HepG2 (cell line): ENCODE data around the gene SLC28A1. TPM values are rescaled to one million over a fixed set of nuclear protein-coding genes. Genes with fewer than 3 reads are reported as not detected.
"Not testable (repeated sequence)": the region's sequence is repeated elsewhere in the genome, so short reads cannot be mapped to it uniquely, and the experiment has no call there.

ENCODE experiments used
- ATAC-seq: fragments of 200-7000 bp; cut with Tn5 transposase; 3 replicates; pipeline ENCODE4 v1.9.1; 2020; ENCODE audit warnings: mild to moderate bottlenecking, moderate library complexity
- BruUV-seq: library from RNA; stranded (reverse); fragments of 400-500 nt; replicated peaks from 2 replicates; lab custom pipeline; 2021; lab: Mats Ljungman, UMichigan
- CTCF ChIA-PET: fragments of 300-600 bp; formaldehyde crosslinking; extraction: SDS; loops from one replicate; lab custom pipeline; 2021; ENCODE audit warnings: low total read pairs, inconsistent platforms, low intra/inter-chr PET ratio; lab: Yijun Ruan, JAX
- POLR2A ChIA-PET: fragments of 350-600 bp; sonication (Branson Sonifier 250); formaldehyde crosslinking; loops from one replicate; lab custom pipeline; 2020; ENCODE audit warnings: antibody characterized with exemption, inconsistent platforms; lab: Yijun Ruan, JAX
- DNase-seq: peaks from one replicate; pipeline ENCODE4 v3.0.0-alpha.2; 2015; ENCODE audit warnings: low spot score
- FAIRE-seq: peaks from 3 replicates; lab custom pipeline; 2011; peaks lifted over from hg19 to GRCh38; lab: Jason Lieb, UNC
- H2AFZ ChIP-seq: one replicate; pipeline ENCODE4 v1.6.1; 2011; ENCODE audit warnings: low read length, inconsistent platforms
- H3K27ac ChIP-seq: fragments of 300-600 bp; 3 replicates; pipeline ENCODE4 v1.8.0; 2011; ENCODE audit warnings: mixed run types, mild to moderate bottlenecking, mixed read lengths, low read length, inconsistent platforms; ENCODE audit not compliant: insufficient read depth; ENCODE audit errors: extremely low read length
- H3K27me3 ChIP-seq, 2 experiments: fragments of 200-600 bp in 1 of 2; 2 replicates in 1 of 2; 3 replicates in 1 of 2; pipeline versions ENCODE4 v1.6.0 to v1.8.0; 2011; ENCODE audit warnings: low read length in 2 of 2, mild to moderate bottlenecking in 2 of 2, moderate library complexity in 2 of 2, inconsistent platforms in 1 of 2; ENCODE audit not compliant: insufficient read depth in 2 of 2, control insufficient read depth in 1 of 2
- H3K36me3 ChIP-seq, 2 experiments: fragments of 200-600 bp in 1 of 2; replicated peaks in 1 of 2; 2 replicates in 1 of 2; 3 replicates in 1 of 2; pipeline versions ENCODE4 v1.5.1 to v1.8.0; 2011; ENCODE audit warnings: low read length in 2 of 2, inconsistent platforms in 1 of 2; ENCODE audit not compliant: insufficient read depth in 2 of 2, control insufficient read depth in 1 of 2
- H3K4me1 ChIP-seq: 2 replicates; pipeline ENCODE4 v1.5.1; 2012; ENCODE audit warnings: low read length, inconsistent platforms; ENCODE audit not compliant: insufficient read depth
- H3K4me2 ChIP-seq: 2 replicates; pipeline ENCODE4 v1.6.0; 2011; ENCODE audit warnings: low read depth, low read length, inconsistent platforms
- H3K4me3 ChIP-seq, 3 experiments: fragments of 200-600 bp in 1 of 3; sonication (generic), shearing (Covaris generic) in 1 of 3; replicated peaks in 1 of 3; 2 replicates each; pipeline ENCODE4 v1.5.1; 2011 to 2016; ENCODE audit warnings: low read length in 3 of 3, inconsistent platforms in 2 of 3, low read depth in 2 of 3, mild to moderate bottlenecking in 2 of 3, control low read depth in 1 of 3, mixed read lengths in 1 of 3; ENCODE audit not compliant: insufficient read depth in 1 of 3
- H3K79me2 ChIP-seq: one replicate; pipeline ENCODE4 v1.6.1; 2011; ENCODE audit warnings: low read length, inconsistent platforms; ENCODE audit not compliant: insufficient read depth
- H3K9ac ChIP-seq: 2 replicates; pipeline ENCODE4 v1.6.0; 2011; ENCODE audit warnings: mild to moderate bottlenecking, low read depth, low read length, inconsistent platforms; ENCODE audit not compliant: insufficient read depth
- H3K9me3 ChIP-seq: 2 replicates; pipeline ENCODE4 v1.5.1; 2012; ENCODE audit warnings: mild to moderate bottlenecking, low read length
- H4K20me1 ChIP-seq: 2 replicates; pipeline ENCODE4 v1.6.0; 2011; ENCODE audit warnings: inconsistent platforms, mild to moderate bottlenecking, low read length, moderate library complexity; ENCODE audit not compliant: insufficient read depth
- ATF6 ChIP-seq: sonication (generic); formaldehyde crosslinking; conservative IDR thresholded peaks from 2 replicates; pipeline ENCODE4 v1.4.0; 2020; ENCODE audit warnings: missing genetic modification reagents
- NCOR1 ChIP-seq: fragments of 200-600 bp; sonication (generic); IDR thresholded peaks from 2 replicates; pipeline ENCODE4 v1.7.0; 2017; ENCODE audit warnings: antibody characterized with exemption, low read length, borderline replicate concordance
- ZNF780A ChIP-seq: sonication (generic); formaldehyde crosslinking; IDR thresholded peaks from 2 replicates; pipeline ENCODE4 v1.8.0; 2022; ENCODE audit warnings: mild to moderate bottlenecking, missing genetic modification reagents, moderate library complexity
- ZSCAN30 ChIP-seq: sonication (generic); formaldehyde crosslinking; IDR thresholded peaks from 2 replicates; pipeline ENCODE4 v1.5.0; 2020; ENCODE audit warnings: mild to moderate bottlenecking, missing genetic modification reagents
- WGBS: methylation state at CpG from one replicate; pipeline ENCODE4 v1.1.6; 2017; ENCODE audit warnings: low lambda C conversion rate; 5-methylcytosine and 5-hydroxymethylcytosine counted together
- in situ Hi-C: cut with HindIII; loops from 2 replicates; pipeline ENCODE4 v1.10.0; 2017; ENCODE audit warnings: low pct_unique_long_range_greater_than_20kb; ENCODE audit not compliant: extremely low pct_ligation_motif_present
- intact Hi-C: fragments of 100-400 bp; cut with micrococcal nuclease; formaldehyde crosslinking; loops from one replicate; pipeline ENCODE4 v1.10.0; 2022; ENCODE audit not compliant: unreplicated experiment
- polyA plus RNA-seq, 8 experiments: library from polyadenylated mRNA; depleted of rRNA in 3 of 8; stranded (reverse) in 7 of 8; unstranded in 1 of 8; fragments of >200 nt; fragmentation: Illumina TruSeq in 4 of 8; extraction: Trizol in 4 of 8; gene quantifications; 2 replicates each; pipeline versions ENCODE4 v1.2.1 to v1.2.3, GENCODE V29; 2011 to 2016; ENCODE audit warnings: low read depth in 4 of 8, missing spikeins in 1 of 8, mixed read lengths in 1 of 8; ENCODE audit not compliant: insufficient read depth in 1 of 8
- total RNA-seq, 5 experiments: library from RNA; depleted of rRNA; stranded (reverse); fragments of >200 nt; fragmentation: Illumina TruSeq; extraction: Trizol; gene quantifications; 2 replicates each; pipeline ENCODE4 v1.2.3, GENCODE V29; 2016; ENCODE audit warnings: low read depth in 1 of 5

The SLC28A1 gene
- total and polyA plus RNA-seq, 2 of the 13 experiments (the other 11 are each of a cell fraction or from before 2014, with no cell fraction given), result 0.31 to 5.8 TPM

DNA sequence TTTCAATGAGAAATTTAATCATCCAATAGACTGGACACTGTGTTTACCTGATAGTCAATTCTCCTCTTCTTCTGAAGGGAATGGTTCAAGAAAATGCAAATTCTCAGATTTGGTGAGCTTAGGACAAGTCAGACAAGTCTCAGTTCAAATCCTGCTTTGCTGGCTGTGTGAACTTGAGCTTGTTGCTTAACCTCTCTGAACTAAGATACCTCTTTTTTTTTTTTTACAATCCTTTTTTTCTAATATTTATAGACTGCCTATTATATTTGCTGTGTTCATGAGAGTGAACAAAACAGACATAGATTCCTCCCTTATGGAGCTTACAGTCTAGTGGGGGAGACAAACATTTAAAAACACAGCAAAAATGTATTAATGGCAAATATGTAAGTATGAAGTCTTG, 8.2 kb upstream of the SLC28A1 start:
- no peak for ATAC-seq
- Histone ChIP-seq H3K4me2 (no peak overlapping the region), H3K27ac (no peak overlapping the region), H3K27me3 (peaks cover 0 to 11% of the 10 kb centered on the region in 2 experiments; a peak in 1 of 5 replicates), H3K4me1 (peaks cover 43% of the 10 kb centered on the region), H3K4me3 (no peak overlapping the region), H2AFZ (no peak overlapping the region), H3K9ac (no peak overlapping the region), H3K36me3 (no peaks in the 10 kb centered on the region), H3K79me2 (no peaks in the 10 kb centered on the region), H4K20me1 (no peaks in the 10 kb centered on the region), H3K9me3 (no peaks in the 10 kb centered on the region)
- no peak for FAIRE-seq
- ChIA-PET POLR2A (no interaction called here), CTCF (no interaction called here)
- intact Hi-C loops, result loop anchor here (10.0 kb wide), 1 partner anchor 51 kb away; no protein-coding TSS in a partner anchor
- BruUV-seq, result no TSS peak
- in situ Hi-C loops, result no loop called here
- TF ChIP-seq ATF6 (CRISPR knock-in tag) (no peak), NCOR1 (no peak), ZSCAN30 (CRISPR knock-in tag) (no peak), ZNF780A (CRISPR knock-in tag) (no peak)
- no peak for DNase-seq

GRCh38 chr15:84877701-84878100, 6.8 kb upstream of the SLC28A1 start:
- H3K36me3 ChIP-seq, H3K79me2 ChIP-seq, POLR2A ChIA-PET, H3K27ac ChIP-seq, DNase-seq, H3K9ac ChIP-seq, H2AFZ ChIP-seq, ATAC-seq, BruUV-seq, FAIRE-seq, H3K4me2 ChIP-seq, H3K4me3 ChIP-seq, H4K20me1 ChIP-seq, H3K9me3 ChIP-seq, in situ Hi-C loops, CTCF ChIA-PET: not testable (repeated sequence)
- H3K4me1 ChIP-seq, result peaks cover 47% of the 10 kb centered on the region
- 46% methylated on average over 3 of the region's 3 CpGs for WGBS
- intact Hi-C loops, result loop anchor here (10.0 kb wide), 1 partner anchor 53 kb away; no protein-coding TSS in a partner anchor
- peaks cover 0 to 11% of the 10 kb centered on the region in 2 experiments; a peak in 1 of 5 replicates for H3K27me3 ChIP-seq
